ENCODE results near the gene GMPPA.

GMPPA gene

DNA sequence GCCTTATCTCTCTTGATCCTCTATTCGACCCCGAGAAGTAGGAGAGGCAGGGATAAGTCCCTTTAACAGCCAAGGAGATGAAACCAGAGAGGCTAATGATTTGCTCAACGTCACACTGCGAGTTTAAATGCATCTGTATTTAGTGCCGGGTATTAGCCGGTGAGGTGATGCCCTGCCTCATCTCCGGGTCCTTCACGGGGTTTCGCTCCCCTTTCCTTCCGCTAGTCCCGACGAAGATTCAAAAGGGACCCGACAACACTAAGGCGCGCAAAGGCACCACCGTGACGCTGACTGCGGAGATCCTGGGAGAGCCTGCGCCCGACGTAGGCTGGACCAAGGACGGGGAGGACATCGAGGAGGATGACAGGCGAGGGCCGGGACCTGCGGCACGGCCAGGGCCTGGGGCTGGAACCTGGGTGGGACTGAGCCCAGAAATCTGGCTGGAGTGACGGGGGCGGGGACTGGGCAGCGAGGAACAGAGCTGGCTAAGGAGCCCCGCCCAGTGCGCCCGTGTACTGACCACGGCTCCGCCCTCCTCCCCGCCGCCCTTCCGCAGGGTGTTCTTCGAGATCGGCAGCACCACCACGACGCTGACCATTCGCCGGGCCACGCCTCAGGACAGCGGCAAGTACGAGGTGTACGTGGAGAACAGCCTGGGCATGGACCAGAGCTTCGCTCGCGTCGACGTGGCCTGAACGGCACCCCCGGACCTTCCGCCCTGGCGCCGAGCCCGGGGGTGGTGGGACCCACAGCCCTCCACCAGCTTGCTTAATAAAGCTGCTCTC, 1.0 kb upstream of the GMPPA start:
- TF ChIP-seq GATA3 (IDR thresholded peaks at IDR 0.05; ENCODE audit: low read depth, low read length) (no peak), GATA2 (IDR thresholded peaks at IDR 0.05; ENCODE audit: low read depth, low read length) (no peak)

DNA sequence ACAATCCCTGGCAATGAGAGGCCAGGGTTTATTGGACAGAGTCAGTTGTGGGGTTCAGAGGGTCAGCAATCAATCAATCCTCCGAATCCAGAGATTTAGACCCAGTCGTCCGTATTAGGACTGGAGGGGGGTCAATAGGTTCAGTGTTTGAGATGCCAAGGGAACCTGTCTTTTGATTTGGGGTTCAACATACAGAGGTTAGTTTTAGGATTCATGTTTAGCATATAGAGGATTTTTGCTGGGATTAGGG, 292 bp downstream of the GMPPA start:
- TF ChIP-seq GATA2 (IDR thresholded peaks at IDR 0.05; ENCODE audit: low read depth, low read length) (no peak), GATA3 (IDR thresholded peaks at IDR 0.05; ENCODE audit: low read depth, low read length) (no peak)

DNA sequence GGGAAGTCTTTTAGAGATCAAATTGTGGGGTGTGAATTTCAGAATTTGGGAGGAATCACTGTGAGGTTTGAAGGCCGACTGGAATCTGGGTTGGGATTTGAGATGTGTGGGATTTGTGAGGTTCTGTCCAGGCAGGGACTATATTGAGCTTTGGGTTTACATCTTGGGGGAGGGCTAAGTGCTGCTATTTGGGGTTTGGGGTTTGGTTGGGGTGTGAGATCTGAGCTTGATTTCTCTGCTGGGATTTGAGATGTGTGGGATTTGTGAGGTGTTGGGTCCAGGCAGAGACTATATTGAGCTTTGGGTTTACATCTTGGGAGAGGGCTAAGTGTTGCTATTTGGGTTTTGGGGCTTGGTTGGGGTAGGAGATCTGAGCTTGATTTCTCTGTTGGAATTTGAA, 864 bp downstream of the GMPPA start:
- no peak for TF ChIP-seq GATA2 (IDR thresholded peaks at IDR 0.05; ENCODE audit: low read depth, low read length)
- TF ChIP-seq GATA3 (IDR thresholded peaks at IDR 0.05; ENCODE audit: low read depth, low read length) = no peak

DNA sequence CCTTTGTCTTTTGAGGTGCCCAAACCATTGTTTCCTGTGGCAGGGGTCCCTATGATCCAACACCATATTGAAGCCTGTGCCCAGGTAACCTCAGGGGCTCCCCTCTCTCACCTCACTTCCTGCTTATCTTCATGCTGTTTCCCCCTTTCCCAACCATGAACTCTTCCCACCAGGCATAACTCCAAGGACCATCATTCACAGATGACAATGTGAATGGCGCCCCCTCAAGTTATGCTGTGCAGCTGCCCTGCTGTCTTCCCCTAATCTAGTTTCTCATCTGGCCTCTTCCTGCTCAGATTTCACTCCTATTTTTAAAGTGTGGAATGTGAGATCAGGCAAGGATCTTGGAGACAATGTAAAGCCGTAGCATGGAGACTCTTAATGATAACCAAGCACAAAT, 1.4 kb downstream of the GMPPA start:
- TF ChIP-seq GATA2 (IDR thresholded peaks at IDR 0.05; ENCODE audit: low read depth, low read length) (peak; percentile 54; the same call in 1 of the 2 replicates), GATA3 (IDR thresholded peaks at IDR 0.05; ENCODE audit: low read depth, low read length) (no peak)

DNA sequence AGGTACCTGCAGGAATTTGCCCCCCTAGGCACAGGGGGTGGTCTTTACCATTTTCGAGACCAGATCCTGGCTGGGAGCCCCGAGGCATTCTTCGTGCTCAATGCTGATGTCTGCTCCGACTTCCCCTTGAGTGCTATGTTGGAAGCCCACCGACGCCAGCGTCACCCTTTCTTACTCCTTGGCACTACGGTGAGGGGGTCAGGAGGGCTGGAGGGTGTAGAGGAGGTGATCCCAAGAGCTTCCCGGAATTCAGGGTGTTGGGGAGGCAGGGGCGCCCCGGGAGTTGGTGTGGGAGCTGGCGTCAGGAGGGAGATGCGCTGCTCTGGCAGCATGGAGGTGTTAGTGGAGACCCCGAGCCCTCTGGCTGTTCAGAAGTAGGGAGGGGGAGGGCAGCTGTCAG, 3.2 kb downstream of the GMPPA start:
- TF ChIP-seq GATA3 (IDR thresholded peaks at IDR 0.05; ENCODE audit: low read depth, low read length) (no peak), GATA2 (IDR thresholded peaks at IDR 0.05; ENCODE audit: low read depth, low read length) (no peak)

DNA sequence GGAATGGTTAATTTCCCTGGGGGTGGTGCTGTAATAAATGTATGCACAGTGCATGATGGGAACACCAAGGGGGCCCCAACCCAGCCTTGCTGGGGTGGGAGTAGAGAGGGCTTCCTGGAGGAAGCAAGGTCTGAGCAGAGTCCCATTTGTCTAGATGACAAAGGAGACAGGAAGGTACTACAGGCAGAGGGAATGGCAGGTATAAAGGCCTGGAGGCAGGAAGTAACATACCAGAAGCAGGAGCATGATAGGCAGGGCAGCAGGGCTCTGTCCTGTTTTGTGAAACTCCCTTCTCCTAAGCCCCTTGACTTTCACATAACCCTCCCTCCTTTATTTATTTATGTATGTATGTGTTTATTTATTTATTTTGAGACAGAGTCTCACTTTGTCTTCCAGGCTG, 3.9 kb downstream of the GMPPA start:
- no peak for TF ChIP-seq GATA3 (IDR thresholded peaks at IDR 0.05; ENCODE audit: low read depth, low read length)
- TF ChIP-seq GATA2 (IDR thresholded peaks at IDR 0.05; ENCODE audit: low read depth, low read length) = no peak

DNA sequence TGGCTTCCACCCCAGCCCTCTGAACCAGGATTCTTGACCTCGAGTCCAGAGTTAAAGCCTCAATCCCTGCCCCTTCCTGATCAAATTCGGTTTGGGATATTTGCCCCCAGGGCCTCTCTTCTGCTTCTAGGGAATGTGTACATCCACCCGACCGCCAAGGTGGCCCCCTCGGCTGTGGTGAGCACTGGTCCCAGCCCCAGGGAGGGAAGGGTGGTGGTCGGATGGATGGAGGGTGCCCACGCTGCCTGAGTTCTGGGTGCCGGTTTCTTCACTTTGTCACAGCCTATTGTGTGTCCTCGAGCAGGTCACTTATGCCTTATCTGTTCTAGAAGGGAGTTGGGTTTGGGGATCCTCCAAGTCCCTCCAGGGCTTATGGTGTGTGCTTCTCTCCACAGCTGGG, 6.9 kb downstream of the GMPPA start:
- no peak for TF ChIP-seq GATA2 (IDR thresholded peaks at IDR 0.05; ENCODE audit: low read depth, low read length)
- no peak for TF ChIP-seq GATA3 (IDR thresholded peaks at IDR 0.05; ENCODE audit: low read depth, low read length)

DNA sequence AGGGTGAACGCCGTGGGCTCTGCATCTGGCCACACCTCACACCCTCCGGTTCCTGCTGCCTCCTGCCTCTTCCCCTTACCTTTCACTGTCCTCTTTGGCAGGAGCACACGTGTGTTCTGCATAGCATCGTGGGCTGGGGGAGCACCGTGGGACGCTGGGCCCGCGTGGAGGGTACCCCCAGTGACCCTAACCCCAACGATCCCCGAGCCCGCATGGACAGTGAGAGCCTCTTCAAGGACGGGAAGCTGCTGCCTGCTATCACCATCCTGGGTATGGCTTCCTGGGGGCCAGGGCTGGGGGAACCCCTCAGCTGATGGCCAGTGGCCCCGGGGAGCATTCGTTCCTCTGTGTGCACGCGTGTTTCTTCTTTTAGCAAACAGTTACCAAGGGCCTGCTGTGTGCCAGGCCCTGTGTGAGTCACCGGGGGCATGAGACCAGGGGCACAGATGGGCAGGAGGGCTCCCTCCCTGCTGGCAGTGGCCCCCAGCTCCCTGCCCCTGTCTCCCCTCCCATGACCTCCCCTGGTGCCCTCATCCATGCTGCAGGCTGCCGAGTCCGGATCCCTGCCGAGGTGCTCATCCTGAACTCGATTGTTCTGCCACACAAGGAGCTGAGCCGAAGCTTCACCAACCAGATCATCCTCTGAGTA, 7.6 kb downstream of the GMPPA start:
- TF ChIP-seq GATA3 (IDR thresholded peaks at IDR 0.05; ENCODE audit: low read depth, low read length) (no peak), GATA2 (IDR thresholded peaks at IDR 0.05; ENCODE audit: low read depth, low read length) (no peak)

DNA sequence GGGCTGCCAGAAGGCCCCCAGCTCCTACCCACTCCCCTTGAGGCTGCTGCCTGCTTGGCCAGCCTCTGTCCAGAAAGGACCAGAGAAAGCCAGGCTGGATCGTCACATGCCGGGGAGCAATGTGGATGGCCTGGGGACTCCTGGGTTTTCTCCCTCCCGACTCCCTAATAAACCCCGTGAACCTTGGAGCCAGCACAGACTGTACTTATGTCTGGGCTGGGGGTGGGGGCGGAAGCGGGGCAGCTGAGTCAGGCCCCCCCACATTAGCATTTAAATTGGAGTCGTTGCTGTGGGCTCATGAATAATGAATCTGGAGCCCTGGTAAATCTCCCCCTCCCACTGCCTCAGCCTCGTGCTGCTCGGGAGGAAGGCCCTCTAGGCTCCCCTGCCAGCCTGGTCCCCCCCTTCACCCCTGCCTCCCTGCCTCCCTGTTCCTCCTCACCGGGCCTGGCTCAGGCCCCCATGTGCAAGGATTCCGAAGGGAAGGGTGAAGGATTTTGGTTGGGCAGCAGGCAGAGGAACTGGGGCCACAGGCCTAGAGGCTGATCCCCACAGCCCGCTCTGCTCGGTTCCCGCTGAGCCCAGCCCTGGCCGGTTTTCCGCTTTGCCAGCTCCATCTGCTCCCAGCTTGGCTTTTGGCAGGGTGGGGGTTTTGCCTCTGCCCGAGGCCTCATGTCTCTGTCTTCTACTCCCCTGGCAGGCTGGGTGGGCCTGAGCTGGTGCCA, 8.3 kb downstream of the GMPPA start:
- no peak for TF ChIP-seq GATA2 (IDR thresholded peaks at IDR 0.05; ENCODE audit: low read depth, low read length)
- TF ChIP-seq GATA3 (IDR thresholded peaks at IDR 0.05; ENCODE audit: low read depth, low read length) = no peak

DNA sequence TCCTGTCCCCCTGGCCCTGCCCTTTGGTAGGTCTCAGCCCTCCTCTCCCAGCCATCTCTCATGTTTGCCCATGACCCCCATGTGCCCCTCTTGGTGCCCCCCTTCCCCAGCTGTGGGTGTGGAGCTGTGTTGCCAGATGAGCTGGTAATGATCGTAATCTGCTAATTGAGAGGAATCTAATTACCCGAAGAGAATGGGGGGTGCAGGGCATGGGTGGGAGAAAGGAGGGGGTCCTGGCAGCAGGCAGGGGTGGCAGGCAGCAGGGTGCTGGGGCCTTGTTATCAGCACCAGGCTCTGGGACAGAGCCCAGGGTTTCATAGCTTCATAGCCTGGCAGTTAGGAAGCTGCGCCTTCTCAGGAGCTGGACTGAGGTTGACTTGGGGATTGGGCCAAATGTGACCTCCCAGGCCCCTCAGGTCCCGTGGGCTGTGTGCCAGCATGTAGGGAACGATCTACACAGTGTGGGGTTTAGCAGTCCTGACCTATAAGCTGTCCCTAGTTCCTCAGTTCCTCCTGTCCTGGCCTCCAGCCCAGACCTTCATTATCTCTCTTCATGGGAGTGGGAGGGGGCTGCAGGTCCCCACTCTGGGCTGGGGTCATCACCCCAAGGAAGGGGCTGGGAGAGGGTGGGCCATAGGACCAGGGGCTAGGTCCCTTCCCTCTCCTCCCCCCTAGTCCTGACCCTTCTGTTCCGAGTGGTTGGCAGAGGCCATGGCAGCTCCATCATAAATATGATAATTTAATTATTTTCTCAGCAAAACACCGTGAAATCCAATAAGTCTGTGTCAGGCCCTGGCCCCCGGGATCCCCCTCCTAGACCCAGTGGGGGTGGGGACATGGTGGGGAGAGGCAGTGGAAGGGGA, 9.1 kb downstream of the GMPPA start:
- TF ChIP-seq GATA3 (IDR thresholded peaks at IDR 0.05; ENCODE audit: low read depth, low read length) = no peak; the same call in 1 of the 2 replicates
- TF ChIP-seq GATA2 (IDR thresholded peaks at IDR 0.05; ENCODE audit: low read depth, low read length) = peak; percentile 98

DNA sequence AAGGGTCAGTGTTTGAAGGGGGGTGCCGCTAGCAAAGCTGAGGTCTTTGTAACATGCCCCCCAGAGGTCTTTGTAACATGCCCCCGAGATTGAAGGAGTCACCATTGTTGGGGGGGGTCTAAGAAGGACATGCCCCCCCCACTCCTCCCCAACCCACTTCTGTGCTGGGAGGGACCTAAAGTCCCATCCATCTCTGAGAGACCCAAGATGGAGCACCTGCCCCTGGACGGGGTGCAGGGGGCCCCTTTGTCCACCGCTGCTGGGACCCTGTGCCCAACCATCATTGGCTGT, 9.7 kb downstream of the GMPPA start:
- TF ChIP-seq GATA2 (IDR thresholded peaks at IDR 0.05; ENCODE audit: low read depth, low read length) (no peak), GATA3 (IDR thresholded peaks at IDR 0.05; ENCODE audit: low read depth, low read length) (no peak)

DNA sequence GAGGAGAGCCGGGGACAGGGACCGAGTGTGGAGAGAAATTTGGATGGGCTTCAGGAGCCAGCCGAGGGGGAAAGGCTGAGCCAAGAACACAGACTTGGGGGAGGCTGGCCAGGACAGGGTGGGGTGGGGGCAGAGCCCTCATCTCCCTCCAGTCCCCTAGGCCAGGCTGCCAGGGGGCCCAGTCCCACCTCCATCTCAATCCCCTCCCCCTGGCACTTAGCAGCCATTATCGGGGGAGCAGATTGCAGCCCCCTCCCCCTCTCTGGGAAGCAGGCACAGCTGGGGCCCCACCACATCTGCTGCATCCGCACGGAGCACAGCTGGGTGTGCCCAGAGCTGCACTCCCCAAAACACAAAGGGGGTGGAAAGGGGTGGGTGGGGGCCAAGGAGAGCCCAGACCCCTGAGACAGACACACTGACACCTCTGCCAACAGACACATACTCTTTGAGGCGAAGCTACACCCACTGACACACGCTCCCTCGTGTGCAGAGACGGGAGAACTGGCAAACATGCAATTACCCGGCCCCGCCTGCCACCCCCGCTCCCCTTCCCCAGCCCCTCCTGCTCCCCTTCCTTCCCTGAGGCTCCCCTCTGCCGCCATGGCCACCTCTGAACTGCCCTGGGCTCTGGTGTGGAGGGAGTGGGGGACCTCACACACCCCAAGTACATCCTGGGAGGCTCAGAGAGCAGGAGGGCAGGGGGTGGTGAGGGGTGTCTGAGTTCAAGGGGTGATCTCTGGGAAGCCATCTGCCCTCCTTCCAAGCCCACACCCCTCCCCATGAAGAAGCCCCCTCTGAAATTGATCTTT, 10.5 kb downstream of the GMPPA start:
- peak; percentile 50 for TF ChIP-seq GATA2 (IDR thresholded peaks at IDR 0.05; ENCODE audit: low read depth, low read length)
- TF ChIP-seq GATA3 (IDR thresholded peaks at IDR 0.05; ENCODE audit: low read depth, low read length) = no peak

DNA sequence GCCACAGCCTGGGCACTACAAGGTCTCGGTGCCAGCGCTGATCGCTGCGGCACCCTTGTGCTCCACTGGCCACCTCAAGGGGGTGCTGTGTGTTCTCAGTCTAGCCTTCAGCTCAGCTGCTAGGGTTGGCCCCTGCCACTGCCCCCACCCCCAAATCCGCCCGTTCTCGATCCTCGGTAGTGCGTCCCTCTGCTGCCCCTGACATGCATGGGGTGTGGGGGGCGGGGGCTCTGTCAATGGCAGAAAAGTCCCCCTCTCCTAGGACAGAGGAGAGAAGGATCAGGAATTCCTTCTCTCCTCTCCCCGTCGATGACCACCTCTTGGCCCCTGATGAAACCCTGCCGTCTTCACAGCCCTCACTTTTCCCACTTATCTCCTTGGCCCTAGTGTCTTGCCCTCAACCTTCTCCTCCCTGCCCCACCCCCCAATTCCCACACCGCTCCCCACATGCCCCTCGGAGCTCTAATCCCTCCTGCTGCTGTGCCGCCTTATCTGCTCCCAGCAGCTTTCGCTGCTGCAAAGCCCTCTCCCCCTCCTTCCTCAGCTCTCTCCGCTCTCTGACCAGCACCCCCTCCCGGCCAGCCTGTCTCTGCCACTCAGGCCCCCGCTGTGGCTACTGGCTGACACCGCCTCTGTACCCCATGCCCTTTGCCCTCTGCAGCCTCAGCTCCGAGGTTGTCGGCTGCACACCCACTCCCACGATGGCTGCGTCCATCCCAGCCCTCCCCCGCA, 11.3 kb downstream of the GMPPA start:
- TF ChIP-seq GATA3 (IDR thresholded peaks at IDR 0.05; ENCODE audit: low read depth, low read length) (no peak), GATA2 (IDR thresholded peaks at IDR 0.05; ENCODE audit: low read depth, low read length) (peak; percentile 65)

All from SH-SY5Y (cell line).